ENCODE measurements around the gene ADAMTS2. TPM values are rescaled to one million over a fixed set of nuclear protein-coding genes. Genes with fewer than 3 reads are reported as not detected.
A peak's percentile ranks its signal among the peaks of the same experiment; 100 is the strongest.

Gene ADAMTS2
- total and polyA plus RNA-seq, 2 donors from 2014 or later = 2.0 to 13.6 TPM

DNA sequence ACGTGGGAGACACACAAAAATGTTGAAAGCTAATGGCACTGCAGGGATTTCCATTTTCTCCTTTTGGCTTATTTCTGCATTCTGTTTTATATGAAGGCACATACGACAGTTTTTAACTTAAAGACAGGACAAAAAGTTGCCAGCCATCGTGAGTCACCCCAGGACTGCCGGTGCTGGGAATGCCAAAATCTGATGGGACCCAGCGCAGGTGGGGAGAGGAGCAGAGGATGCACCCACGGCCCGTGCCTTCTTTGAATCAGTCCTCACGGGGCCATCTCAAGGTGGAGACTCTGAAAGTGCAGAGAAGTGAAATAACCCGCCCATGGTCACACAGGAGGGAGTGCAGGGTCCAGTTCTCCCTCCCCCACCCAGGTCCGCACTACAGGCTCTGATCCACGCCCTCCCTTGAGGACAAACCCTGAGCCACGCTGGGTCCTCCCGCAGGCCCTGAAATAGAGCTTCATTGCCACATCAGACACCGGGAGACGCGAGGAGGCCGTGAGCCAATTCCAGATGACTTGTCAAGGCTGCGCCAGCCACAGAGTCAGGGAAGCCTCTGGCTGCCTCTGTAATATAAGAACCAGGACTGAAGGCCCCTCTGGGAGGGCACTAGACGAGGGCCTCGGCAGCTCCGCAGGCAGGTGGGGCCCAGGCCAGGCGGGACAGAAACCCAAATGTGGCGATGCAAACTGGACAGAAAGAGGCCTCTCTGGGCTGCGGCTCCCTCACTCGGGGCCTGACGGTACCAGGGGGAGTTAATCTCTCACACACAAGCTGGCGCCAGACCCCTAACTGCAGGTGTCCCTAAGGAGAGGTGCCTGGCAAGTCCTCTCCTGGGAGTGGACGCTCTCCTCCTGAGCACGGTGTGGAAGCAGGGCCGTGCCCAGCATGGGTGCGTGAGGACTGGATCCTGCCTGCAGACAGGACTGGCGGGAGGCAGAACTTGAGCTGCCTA is 22.9 kb downstream of the ADAMTS2 start:
- Histone ChIP-seq H3K36me3 (ENCODE audit: control insufficient read depth in 2 of 3, insufficient read depth in 3 of 3, low read length in 3 of 3) (no peaks in the 10 kb centered on the region), H3K4me1 (ENCODE audit: control insufficient read depth in 2 of 3, insufficient read depth in 2 of 3, low read depth in 1 of 3, low read length in 3 of 3) (peaks cover 0 to 2% (median 0%) of the 10 kb centered on the region in 3 donors), H3K9ac (ENCODE audit: low read length in 3 of 3) (no peak overlapping the region), H3K4me3 (ENCODE audit: low read length in 3 of 3) (no peak overlapping the region), H3K27me3 (ENCODE audit: control insufficient read depth, insufficient read depth, low read length) (no peaks in the 10 kb centered on the region), H3K27ac (ENCODE audit: low read depth in 2 of 2, low read length in 2 of 2) (no peak overlapping the region), H3K9me3 (ENCODE audit: control insufficient read depth in 2 of 3, insufficient read depth in 1 of 3, low read length in 3 of 3) (no peaks in the 10 kb centered on the region)
- TF ChIP-seq, protein P1, sequence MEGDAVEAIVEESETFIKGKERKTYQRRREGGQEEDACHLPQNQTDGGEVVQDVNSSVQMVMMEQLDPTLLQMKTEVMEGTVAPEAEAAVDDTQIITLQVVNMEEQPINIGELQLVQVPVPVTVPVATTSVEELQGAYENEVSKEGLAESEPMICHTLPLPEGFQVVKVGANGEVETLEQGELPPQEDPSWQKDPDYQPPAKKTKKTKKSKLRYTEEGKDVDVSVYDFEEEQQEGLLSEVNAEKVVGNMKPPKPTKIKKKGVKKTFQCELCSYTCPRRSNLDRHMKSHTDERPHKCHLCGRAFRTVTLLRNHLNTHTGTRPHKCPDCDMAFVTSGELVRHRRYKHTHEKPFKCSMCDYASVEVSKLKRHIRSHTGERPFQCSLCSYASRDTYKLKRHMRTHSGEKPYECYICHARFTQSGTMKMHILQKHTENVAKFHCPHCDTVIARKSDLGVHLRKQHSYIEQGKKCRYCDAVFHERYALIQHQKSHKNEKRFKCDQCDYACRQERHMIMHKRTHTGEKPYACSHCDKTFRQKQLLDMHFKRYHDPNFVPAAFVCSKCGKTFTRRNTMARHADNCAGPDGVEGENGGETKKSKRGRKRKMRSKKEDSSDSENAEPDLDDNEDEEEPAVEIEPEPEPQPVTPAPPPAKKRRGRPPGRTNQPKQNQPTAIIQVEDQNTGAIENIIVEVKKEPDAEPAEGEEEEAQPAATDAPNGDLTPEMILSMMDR (IDR thresholded peaks at IDR 0.05; ENCODE audit: borderline replicate concordance, extremely low read depth, insufficient read depth) = no peak
- intact Hi-C loops (cut with DNase I) = no loop called here
- no peak for FAIRE-seq
- peak in 2 of 5 donors; percentile 43 to 54 for DNase-seq

DNA sequence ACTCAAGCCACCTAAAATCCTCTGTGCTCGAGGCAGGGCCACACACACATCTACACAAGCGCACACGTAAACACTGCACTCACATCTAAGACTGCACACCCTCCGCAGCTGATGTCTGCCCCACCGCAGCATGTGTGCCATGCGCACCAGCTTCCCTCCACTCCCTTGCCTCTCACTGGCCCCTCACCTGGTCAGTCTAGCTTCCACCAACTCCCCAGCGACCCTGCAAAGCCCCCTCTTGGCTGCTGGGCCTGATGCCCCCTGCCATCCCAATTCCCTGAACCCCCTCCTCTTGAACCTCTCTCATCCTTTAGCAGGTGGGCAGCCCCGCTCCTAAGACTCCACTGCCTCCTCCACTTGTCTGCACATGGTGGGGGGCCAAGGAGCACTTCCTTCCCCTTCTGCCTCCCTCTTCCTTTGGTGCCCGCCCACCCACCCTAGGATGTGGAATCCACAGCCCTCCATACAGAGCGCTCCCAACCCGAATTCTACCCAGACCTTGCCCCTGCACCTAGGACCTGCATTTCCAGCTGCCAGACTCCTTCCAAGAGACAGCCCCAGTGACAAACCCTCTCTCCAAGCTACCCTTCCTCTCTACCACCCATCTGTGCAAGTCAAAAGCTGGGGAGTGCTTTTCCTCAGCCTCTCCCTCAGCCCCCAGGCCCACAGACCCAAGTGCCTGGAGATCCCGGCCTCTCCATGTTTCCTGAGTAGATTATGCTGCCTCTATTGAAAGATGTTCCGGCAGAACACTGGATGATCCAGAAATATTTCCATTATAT is 23.9 kb downstream of the ADAMTS2 start:
- H3K4me1 ChIP-seq (ENCODE audit: control insufficient read depth in 2 of 3, insufficient read depth in 2 of 3, low read depth in 1 of 3, low read length in 3 of 3) = peaks cover 0 to 2% (median 0%) of the 10 kb centered on the region in 3 donors
- DNase-seq = peak in 2 of 5 donors; percentile 26 to 32
- TF ChIP-seq, protein P1 (IDR thresholded peaks at IDR 0.05; ENCODE audit: borderline replicate concordance, extremely low read depth, insufficient read depth) = no peak

DNA sequence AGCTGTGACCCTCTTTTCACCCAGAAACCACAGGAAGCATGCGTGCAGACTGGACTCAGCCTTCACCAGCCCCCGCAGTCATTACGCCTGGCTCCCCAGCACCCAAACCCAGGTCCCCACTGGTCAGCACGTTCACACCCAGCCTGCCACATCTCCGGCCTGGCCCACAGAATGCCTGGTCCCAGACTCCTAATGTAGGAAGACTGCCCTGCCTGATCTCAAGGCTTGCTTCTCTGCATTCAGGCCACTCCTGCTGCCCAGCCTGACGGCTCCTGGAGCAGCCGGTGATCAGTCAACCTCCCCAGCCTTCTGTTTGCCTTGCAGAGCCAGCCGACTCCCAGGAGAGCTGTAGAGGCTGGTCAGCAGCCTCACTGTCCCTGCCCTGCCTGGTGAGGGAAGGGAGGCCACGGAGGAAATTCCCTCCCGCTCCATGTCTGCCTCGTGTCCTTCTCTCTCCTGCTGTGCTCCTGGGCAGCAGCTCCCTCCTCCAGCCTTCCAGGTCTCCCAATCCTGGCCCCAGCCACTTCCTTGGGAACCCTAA is 25.4 kb downstream of the ADAMTS2 start:
- peaks cover 0 to 2% (median 0%) of the 10 kb centered on the region in 3 donors for H3K4me1 ChIP-seq (ENCODE audit: control insufficient read depth in 2 of 3, insufficient read depth in 2 of 3, low read depth in 1 of 3, low read length in 3 of 3)
- peak in 2 of 5 donors; percentile 40 to 66 for DNase-seq
- H3K9ac ChIP-seq (ENCODE audit: low read length in 3 of 3) = no peak overlapping the region

More for the DNA sequence above, 23.9 kb downstream of the ADAMTS2 start:
- no peaks in the 10 kb centered on the region for H3K36me3 ChIP-seq (ENCODE audit: control insufficient read depth in 2 of 3, insufficient read depth in 3 of 3, low read length in 3 of 3)
- H3K27me3 ChIP-seq (ENCODE audit: control insufficient read depth, insufficient read depth, low read length) = no peaks in the 10 kb centered on the region
- no peaks in the 10 kb centered on the region for H3K9me3 ChIP-seq (ENCODE audit: control insufficient read depth in 2 of 3, insufficient read depth in 1 of 3, low read length in 3 of 3)
- H3K4me3 ChIP-seq (ENCODE audit: low read length in 3 of 3) = no peak overlapping the region
- H3K9ac ChIP-seq (ENCODE audit: low read length in 3 of 3) = no peak overlapping the region
- intact Hi-C loops (cut with DNase I) = no loop called here
- no peak overlapping the region for H3K27ac ChIP-seq (ENCODE audit: low read depth in 2 of 2, low read length in 2 of 2)
- no peak for FAIRE-seq

More for the DNA sequence above, 25.4 kb downstream of the ADAMTS2 start:
- Histone ChIP-seq H3K36me3 (ENCODE audit: control insufficient read depth in 2 of 3, insufficient read depth in 3 of 3, low read length in 3 of 3) (no peaks in the 10 kb centered on the region), H3K27me3 (ENCODE audit: control insufficient read depth, insufficient read depth, low read length) (no peaks in the 10 kb centered on the region), H3K27ac (ENCODE audit: low read depth in 2 of 2, low read length in 2 of 2) (no peak overlapping the region), H3K4me3 (ENCODE audit: low read length in 3 of 3) (no peak overlapping the region), H3K9me3 (ENCODE audit: control insufficient read depth in 2 of 3, insufficient read depth in 1 of 3, low read length in 3 of 3) (no peaks in the 10 kb centered on the region)
- no peak for FAIRE-seq
- intact Hi-C loops (cut with DNase I) = no loop called here
- TF ChIP-seq, protein P1 (IDR thresholded peaks at IDR 0.05; ENCODE audit: borderline replicate concordance, extremely low read depth, insufficient read depth) = no peak

Data from kidney (tissue), 14 donors.